H1 (cell line): ENCODE results near the gene PPFIA4. TPM values are rescaled to one million over a fixed set of nuclear protein-coding genes. Genes with fewer than 3 reads are reported as not detected.

Experiments
- ATF3 ChIP-seq: IDR thresholded peaks from 2 replicates; pipeline ENCODE4 v1.6.1; 2011; ENCODE audit warnings: low read depth, mild to moderate bottlenecking, low read length; ENCODE audit not compliant: insufficient read depth
- CHD7 ChIP-seq: fragments of 300-600 bp; sonication (generic); IDR thresholded peaks from 2 replicates; pipeline ENCODE4 v1.7.1; 2012; ENCODE audit warnings: low read length, moderate library complexity, mild to moderate bottlenecking, inconsistent platforms; ENCODE audit not compliant: insufficient replicate concordance
- CTCF ChIP-seq, 3 experiments: IDR thresholded peaks; 1 replicate in 2 of 3; 2 replicates in 1 of 3; pipeline versions ENCODE4 v1.5.1 to v1.6.1; 2011; ENCODE audit warnings: low read length in 3 of 3, mild to moderate bottlenecking in 3 of 3, inconsistent platforms in 2 of 3, low read depth in 1 of 3, moderate library complexity in 1 of 3; ENCODE audit not compliant: insufficient read depth in 1 of 3; ENCODE audit errors: control extremely low read depth in 1 of 3
- RFX5 ChIP-seq: IDR thresholded peaks from 2 replicates; pipeline ENCODE4 v1.6.1; 2011; ENCODE audit warnings: low read depth, low read length, improper control_type of control experiment, borderline replicate concordance
- SIX5 ChIP-seq: IDR thresholded peaks from 2 replicates; pipeline ENCODE4 v1.6.1; 2011; ENCODE audit warnings: mild to moderate bottlenecking, low read depth, low read length
- TBP ChIP-seq: IDR thresholded peaks from 2 replicates; pipeline ENCODE4 v1.6.1; 2011; ENCODE audit warnings: low read depth, low read length, improper control_type of control experiment
- polyA plus RNA-seq, 7 experiments: library from polyadenylated mRNA; depleted of rRNA in 3 of 7; stranded (reverse) in 5 of 7; unstranded in 2 of 7; fragments of >200 nt in 5 of 7; fragments of 200-250 nt in 2 of 7; gene quantifications; 1 replicate in 5 of 7; 2 replicates in 1 of 7; 4 replicates in 1 of 7; pipeline versions ENCODE4 v1.2.1 to v1.2.3, GENCODE V29; 2011 to 2013; ENCODE audit warnings: missing spikeins in 2 of 7, mixed read lengths in 2 of 7
- total RNA-seq: library from RNA; stranded (reverse); fragmentation: NEBNext Ultra II Directional; extraction: Animal tissue kit (Norgen Biotek cat#: 25700); gene quantifications from 2 replicates; pipeline ENCODE4 v1.2.1, GENCODE V29; 2021

The PPFIA4 gene
- total and polyA plus RNA-seq, 2 of the 8 experiments (the other 6 are each of a cell fraction or from before 2014, with no cell fraction given) = 9.0 to 9.9 TPM

GRCh38 chr1:203085528-203086406 is 59.5 kb downstream of the PPFIA4 start, which contains the start of gene MYOG (continued):
- TF ChIP-seq CHD7 (no peak), RFX5 (no peak), ATF3 (no peak), SIX5 (no peak), TBP (no peak), CTCF (IDR thresholded peaks at IDR 0.05; ENCODE audit: control extremely low read depth in 1 of 3, insufficient read depth in 1 of 3, low read depth in 1 of 3, low read length in 3 of 3) (no peak)
- TF ChIP-seq, all 59 proteins: peak for 0
